ENCODE data around the gene BCL7A. TPM values are rescaled to one million over a fixed set of nuclear protein-coding genes. Genes with fewer than 3 reads are reported as not detected.
"Not testable (repeated sequence)": the region's sequence is repeated elsewhere in the genome, so short reads cannot be mapped to it uniquely, and the experiment has no call there.

Gene BCL7A
- polyA plus RNA-seq, 1 of the 3 experiments (the other 2 are of a cell fraction): 34.0 TPM

GRCh38 chr12:121988519-121988918 lies 33.2 kb upstream of the BCL7A start:
- H3K9ac ChIP-seq; H3K9me3 ChIP-seq; H3K9me2 ChIP-seq; H3K27ac ChIP-seq (ENCODE audit: low read depth in 2 of 2, low read length in 1 of 2); H3K4me3 ChIP-seq (ENCODE audit: low read depth in 2 of 2, low read length in 1 of 2); H3K36me3 ChIP-seq (replicated peaks in 1 of 2; ENCODE audit: control insufficient read depth in 1 of 2, insufficient read depth in 2 of 2, low read length in 1 of 2); H2AFZ ChIP-seq (ENCODE audit: low read depth); H3K4me2 ChIP-seq; H3K4me1 ChIP-seq (ENCODE audit: control insufficient read depth in 1 of 2, insufficient read depth in 2 of 2, low read depth in 1 of 2, low read length in 1 of 2); H3K27me3 ChIP-seq (ENCODE audit: insufficient read depth); CTCF ChIA-PET; H4K20me1 ChIP-seq (ENCODE audit: insufficient read depth); POLR2A ChIA-PET; H3K79me2 ChIP-seq (ENCODE audit: insufficient read depth); DNase-seq: not testable (repeated sequence)
- peaks cover 21% of the 10 kb centered on the region for H3F3A ChIP-seq (replicated peaks; ENCODE audit: insufficient read depth)
- 95% methylated on average over 10 of the region's 10 CpGs for WGBS (ENCODE audit: low lambda C conversion rate)

GRCh38 chr12:121989276-121990113 lies 32.2 kb upstream of the BCL7A start:
- Histone ChIP-seq H3K27ac (ENCODE audit: low read depth in 2 of 2, low read length in 1 of 2) (no peak overlapping the region), H2AFZ (ENCODE audit: low read depth) (no peak overlapping the region), H3K4me2 (no peak overlapping the region), H3K27me3 (ENCODE audit: insufficient read depth) (no peaks in the 10 kb centered on the region), H3F3A (replicated peaks; ENCODE audit: insufficient read depth) (peaks cover 21% of the 10 kb centered on the region), H3K9me2 (no peaks in the 10 kb centered on the region), H3K9ac (no peak overlapping the region), H3K79me2 (ENCODE audit: insufficient read depth) (no peaks in the 10 kb centered on the region), H4K20me1 (ENCODE audit: insufficient read depth) (no peaks in the 10 kb centered on the region), H3K36me3 (replicated peaks in 1 of 2; ENCODE audit: control insufficient read depth in 1 of 2, insufficient read depth in 2 of 2, low read length in 1 of 2) (no peaks in the 10 kb centered on the region), H3K4me1 (ENCODE audit: control insufficient read depth in 1 of 2, insufficient read depth in 2 of 2, low read depth in 1 of 2, low read length in 1 of 2) (no peaks in the 10 kb centered on the region; a peak in 1 of 4 replicates), H3K4me3 (ENCODE audit: low read depth in 2 of 2, low read length in 1 of 2) (no peak overlapping the region), H3K9me3 (no peaks in the 10 kb centered on the region)
- TF ChIP-seq NRF1 (IDR thresholded peaks at IDR 0.05; ENCODE audit: low read depth, low read length) (no peak), RXRA (IDR thresholded peaks at IDR 0.05; ENCODE audit: borderline replicate concordance, low read depth) (no peak), CTCF (IDR thresholded peaks at IDR 0.05) (no peak), TAF1 (IDR thresholded peaks at IDR 0.05; ENCODE audit: borderline replicate concordance, low read depth, low read length) (no peak), USF2 (IDR thresholded peaks at IDR 0.05; ENCODE audit: borderline replicate concordance, low read depth, low read length) (no peak), RFX5 (IDR thresholded peaks at IDR 0.05; ENCODE audit: low read length) (no peak), PBX3 (IDR thresholded peaks at IDR 0.05) (no peak), POLR2AphosphoS5 (IDR thresholded peaks at IDR 0.05; ENCODE audit: low read depth, low read length) (no peak), ELF1 (IDR thresholded peaks at IDR 0.05) (no peak), JUND (IDR thresholded peaks at IDR 0.05) (no peak), MXI1 (IDR thresholded peaks at IDR 0.05; ENCODE audit: low read depth, low read length) (no peak), TEAD4 (IDR thresholded peaks at IDR 0.05; ENCODE audit: borderline replicate concordance, insufficient read depth) (no peak), CHD2 (IDR thresholded peaks at IDR 0.05; ENCODE audit: low read length, partially characterized antibody) (no peak), MEF2A (IDR thresholded peaks at IDR 0.05; ENCODE audit: borderline replicate concordance, low read depth) (no peak), GATA2 (CRISPR knock-in tag; IDR thresholded peaks at IDR 0.05) (no peak), SIN3A (IDR thresholded peaks at IDR 0.05; ENCODE audit: borderline replicate concordance, low read depth, low read length) (no peak), IRF3 (IDR thresholded peaks at IDR 0.05; ENCODE audit: low read depth, low read length) (no peak), MAX (IDR thresholded peaks at IDR 0.05; ENCODE audit: low read depth) (no peak), RAD21 (IDR thresholded peaks at IDR 0.05; ENCODE audit: low read length) (no peak)
- CTCF ChIA-PET: no interaction called here
- DNase-seq: no peak
- POLR2A ChIA-PET: no interaction called here
- WGBS (ENCODE audit: low lambda C conversion rate): 95% methylated on average over 12 of the region's 14 CpGs
